Measurements from ENCODE around the gene BCORL1.

The BCORL1 gene

GRCh38 chrX:130106071-130106470, 123.6 kb downstream of the BCORL1 start:
- no peak for DNase-seq (ENCODE audit: low read depth)
- no peak for TF ChIP-seq CTCF (conservative IDR thresholded peaks at IDR 0.05; ENCODE audit: low read depth, low read length)
- H3K4me3 ChIP-seq (ENCODE audit: low read depth, low read length) = no peak overlapping the region

Data from choroid plexus epithelial cell (primary cell).